Activated B cell treated with CpG ODN at 0.5 μM for 24 hours (primary cell): ENCODE results near the gene DLGAP5. TPM values are rescaled to one million over a fixed set of nuclear protein-coding genes. Genes with fewer than 3 reads are reported as not detected.

Experiments
- ATAC-seq: fragments of 200-7000 bp; cut with Tn5 transposase; one replicate; pipeline ENCODE4 v1.10.0; 2021; ENCODE audit warnings: low read depth, mild to moderate bottlenecking, moderate library complexity
- CTCF ChIA-PET: fragments of 350-600 bp; sonication (Branson Sonifier 250); formaldehyde crosslinking; loops from one replicate; lab custom pipeline; 2021; ENCODE audit warnings: antibody characterized with exemption; lab: Charles Lee
- POLR2A ChIA-PET: fragments of 350-600 bp; sonication (Branson Sonifier 250); formaldehyde crosslinking; loops from one replicate; lab custom pipeline; 2021; ENCODE audit warnings: antibody characterized with exemption; lab: Charles Lee
- DNase-seq: peaks from one replicate; pipeline ENCODE4 v3.0.0; 2022
- H3K27ac Mint-ChIP-seq: one replicate; pipeline ENCODE4 v1.8.0; 2020; ENCODE audit warnings: mixed read lengths
- H3K27me3 Mint-ChIP-seq: one replicate; pipeline ENCODE4 v1.8.0; 2021; ENCODE audit warnings: mixed read lengths
- H3K36me3 Mint-ChIP-seq: one replicate; pipeline ENCODE4 v1.8.0; 2021; ENCODE audit warnings: low read depth, mixed read lengths
- H3K4me1 Mint-ChIP-seq: one replicate; pipeline ENCODE4 v1.8.0; 2021; ENCODE audit warnings: mixed read lengths
- H3K4me3 Mint-ChIP-seq: one replicate; pipeline ENCODE4 v1.8.0; 2020; ENCODE audit warnings: mild to moderate bottlenecking, mixed read lengths
- H3K9me3 Mint-ChIP-seq: one replicate; pipeline ENCODE4 v1.8.0; 2020; ENCODE audit warnings: mixed read lengths
- CTCF ChIP-seq: fragments of 200-600 bp; IDR thresholded peaks from one replicate; pipeline ENCODE4 v1.8.0; 2022; ENCODE audit warnings: antibody characterized with exemption, mild to moderate bottlenecking
- intact Hi-C: fragments of 100-400 bp; cut with micrococcal nuclease; formaldehyde crosslinking; loops from one replicate; pipeline ENCODE4 v1.15.1; 2024
- total RNA-seq: library from RNA; stranded (reverse); gene quantifications from 2 replicates; pipeline ENCODE4 v1.2.3, GENCODE V29; 2022

Gene DLGAP5
- total RNA-seq, 1 donor from 2014 or later, result 0.73 TPM

- no peak for ATAC-seq
- ChIA-PET POLR2A (no interaction called here), CTCF (no interaction called here)
- no peak overlapping the region for H3K4me3 Mint-ChIP-seq
- H3K9me3 Mint-ChIP-seq, result no peaks in the 10 kb centered on the region
- H3K27me3 Mint-ChIP-seq, result no peaks in the 10 kb centered on the region
- no peaks in the 10 kb centered on the region for H3K36me3 Mint-ChIP-seq
- H3K27ac Mint-ChIP-seq, result no peak overlapping the region
- no peak for DNase-seq
- intact Hi-C loops, result no loop called here
- TF ChIP-seq CTCF, result no peak
- peaks cover 13% of the 10 kb centered on the region for H3K4me1 Mint-ChIP-seq
These were observed 2.6 kb downstream of the DLGAP5 start for GRCh38 chr14:55188686-55189295.

- ATAC-seq (no peak), DNase-seq (no peak)
- H3K27me3 Mint-ChIP-seq, result no peaks in the 10 kb centered on the region
- H3K9me3 Mint-ChIP-seq, result no peaks in the 10 kb centered on the region
- intact Hi-C loops, result no loop called here
- CTCF ChIA-PET, result no interaction called here
- no peak overlapping the region for H3K4me3 Mint-ChIP-seq
- H3K36me3 Mint-ChIP-seq, result no peaks in the 10 kb centered on the region
- peaks cover 15% of the 10 kb centered on the region for H3K4me1 Mint-ChIP-seq
- POLR2A ChIA-PET, result interaction anchor here (0.6 kb wide), 1 partner anchor 193 kb away, joined by 3 read pairs; no protein-coding TSS in a partner anchor
- TF ChIP-seq CTCF, result no peak
- H3K27ac Mint-ChIP-seq, result no peak overlapping the region
These were observed 11.0 kb downstream of the DLGAP5 start for GRCh38 chr14:55180434-55180833.

- Mint-ChIP-seq H3K36me3 (no peaks in the 10 kb centered on the region), H3K27ac (no peak overlapping the region), H3K9me3 (no peaks in the 10 kb centered on the region), H3K27me3 (no peaks in the 10 kb centered on the region), H3K4me1 (peaks cover 15% of the 10 kb centered on the region), H3K4me3 (no peak overlapping the region)
- POLR2A ChIA-PET, result no interaction called here
- TF ChIP-seq CTCF, result no peak
- DNase-seq (no peak), ATAC-seq (no peak)
- CTCF ChIA-PET, result no interaction called here
- intact Hi-C loops, result no loop called here
These were observed 11.4 kb downstream of the DLGAP5 start for GRCh38 chr14:55180006-55180405.

- no peak overlapping the region for H3K4me3 Mint-ChIP-seq
- intact Hi-C loops, result no loop called here
These were observed 20.9 kb downstream of the DLGAP5 start for GRCh38 chr14:55170526-55170925.

More at GRCh38 chr14:55170526-55170925, 20.9 kb downstream of the DLGAP5 start:
- Mint-ChIP-seq H3K27me3 (no peaks in the 10 kb centered on the region), H3K27ac (no peak overlapping the region), H3K36me3 (no peaks in the 10 kb centered on the region), H3K4me1 (no peaks in the 10 kb centered on the region), H3K9me3 (no peaks in the 10 kb centered on the region)
- DNase-seq, result no peak
- POLR2A ChIA-PET, result no interaction called here
- TF ChIP-seq CTCF, result no peak
- no peak for ATAC-seq
- CTCF ChIA-PET, result interaction anchor here (0.5 to 1.4 kb wide), 2 partner anchors 9 to 80 kb away, joined by 4 to 5 read pairs; no protein-coding TSS in a partner anchor
